Ishikawa (cell line): ENCODE measurements around the gene THAP2.

Experiments used
- CEBPB ChIP-seq: IDR thresholded peaks from 2 replicates; pipeline ENCODE4 v1.6.1; 2012
- CREB1 ChIP-seq: IDR thresholded peaks from 2 replicates; pipeline ENCODE4 v1.6.1; 2012; ENCODE audit warnings: low read depth
- EP300 ChIP-seq: IDR thresholded peaks from 2 replicates; pipeline ENCODE4 v1.6.1; 2012; ENCODE audit warnings: borderline replicate concordance
- TCF12 ChIP-seq: IDR thresholded peaks from 2 replicates; pipeline ENCODE4 v1.6.1; 2012; ENCODE audit warnings: low read depth
- TEAD4 ChIP-seq: IDR thresholded peaks from 2 replicates; pipeline ENCODE4 v1.6.1; 2012
- YY1 ChIP-seq: IDR thresholded peaks from 2 replicates; pipeline ENCODE4 v1.6.1; 2012; ENCODE audit warnings: low read depth
- ZBTB7A ChIP-seq: IDR thresholded peaks from 2 replicates; pipeline ENCODE4 v1.6.1; 2012; ENCODE audit warnings: low read depth
- TF ChIP-seq, protein P1 (sequence below): IDR thresholded peaks from 2 replicates; pipeline ENCODE4 v1.6.1; 2012
- TF ChIP-seq, protein P2 (sequence below): IDR thresholded peaks from 2 replicates; pipeline ENCODE4 v1.6.1; 2012; ENCODE audit warnings: low read depth, mild to moderate bottlenecking
- TF ChIP-seq, protein P3 (sequence below): IDR thresholded peaks from 2 replicates; pipeline ENCODE4 v1.6.1; 2012

DNA sequence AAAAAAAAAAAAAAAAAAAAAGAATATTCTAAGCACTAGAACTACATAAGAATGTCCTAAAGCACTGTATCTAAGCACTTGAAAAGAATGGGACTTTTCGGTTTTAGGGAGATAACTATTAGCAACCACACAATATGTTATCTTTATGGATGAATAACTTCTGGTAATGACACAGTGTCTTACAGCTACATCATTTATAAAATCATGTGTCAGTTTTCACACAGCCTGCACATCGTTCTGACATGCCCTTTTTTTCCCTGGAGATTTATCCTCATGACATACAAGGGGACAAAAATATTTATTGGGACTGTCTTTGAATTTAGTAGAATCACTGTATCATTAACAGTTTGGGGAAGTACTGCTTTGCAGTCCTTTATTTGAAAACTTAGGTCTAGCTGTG, 39.1 kb downstream of the THAP2 start:
- no peak for TF ChIP-seq CREB1
- no peak for TF ChIP-seq YY1
- TF ChIP-seq, protein P1, sequence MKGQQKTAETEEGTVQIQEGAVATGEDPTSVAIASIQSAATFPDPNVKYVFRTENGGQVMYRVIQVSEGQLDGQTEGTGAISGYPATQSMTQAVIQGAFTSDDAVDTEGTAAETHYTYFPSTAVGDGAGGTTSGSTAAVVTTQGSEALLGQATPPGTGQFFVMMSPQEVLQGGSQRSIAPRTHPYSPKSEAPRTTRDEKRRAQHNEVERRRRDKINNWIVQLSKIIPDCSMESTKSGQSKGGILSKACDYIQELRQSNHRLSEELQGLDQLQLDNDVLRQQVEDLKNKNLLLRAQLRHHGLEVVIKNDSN, result no peak
- TF ChIP-seq, protein P2, sequence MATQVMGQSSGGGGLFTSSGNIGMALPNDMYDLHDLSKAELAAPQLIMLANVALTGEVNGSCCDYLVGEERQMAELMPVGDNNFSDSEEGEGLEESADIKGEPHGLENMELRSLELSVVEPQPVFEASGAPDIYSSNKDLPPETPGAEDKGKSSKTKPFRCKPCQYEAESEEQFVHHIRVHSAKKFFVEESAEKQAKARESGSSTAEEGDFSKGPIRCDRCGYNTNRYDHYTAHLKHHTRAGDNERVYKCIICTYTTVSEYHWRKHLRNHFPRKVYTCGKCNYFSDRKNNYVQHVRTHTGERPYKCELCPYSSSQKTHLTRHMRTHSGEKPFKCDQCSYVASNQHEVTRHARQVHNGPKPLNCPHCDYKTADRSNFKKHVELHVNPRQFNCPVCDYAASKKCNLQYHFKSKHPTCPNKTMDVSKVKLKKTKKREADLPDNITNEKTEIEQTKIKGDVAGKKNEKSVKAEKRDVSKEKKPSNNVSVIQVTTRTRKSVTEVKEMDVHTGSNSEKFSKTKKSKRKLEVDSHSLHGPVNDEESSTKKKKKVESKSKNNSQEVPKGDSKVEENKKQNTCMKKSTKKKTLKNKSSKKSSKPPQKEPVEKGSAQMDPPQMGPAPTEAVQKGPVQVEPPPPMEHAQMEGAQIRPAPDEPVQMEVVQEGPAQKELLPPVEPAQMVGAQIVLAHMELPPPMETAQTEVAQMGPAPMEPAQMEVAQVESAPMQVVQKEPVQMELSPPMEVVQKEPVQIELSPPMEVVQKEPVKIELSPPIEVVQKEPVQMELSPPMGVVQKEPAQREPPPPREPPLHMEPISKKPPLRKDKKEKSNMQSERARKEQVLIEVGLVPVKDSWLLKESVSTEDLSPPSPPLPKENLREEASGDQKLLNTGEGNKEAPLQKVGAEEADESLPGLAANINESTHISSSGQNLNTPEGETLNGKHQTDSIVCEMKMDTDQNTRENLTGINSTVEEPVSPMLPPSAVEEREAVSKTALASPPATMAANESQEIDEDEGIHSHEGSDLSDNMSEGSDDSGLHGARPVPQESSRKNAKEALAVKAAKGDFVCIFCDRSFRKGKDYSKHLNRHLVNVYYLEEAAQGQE, result no peak
- no peak for TF ChIP-seq TEAD4
- TF ChIP-seq ZBTB7A, result no peak
- no peak for TF ChIP-seq TCF12
- TF ChIP-seq EP300, result no peak
- TF ChIP-seq, protein P3, sequence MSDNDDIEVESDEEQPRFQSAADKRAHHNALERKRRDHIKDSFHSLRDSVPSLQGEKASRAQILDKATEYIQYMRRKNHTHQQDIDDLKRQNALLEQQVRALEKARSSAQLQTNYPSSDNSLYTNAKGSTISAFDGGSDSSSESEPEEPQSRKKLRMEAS, result no peak
- no peak for TF ChIP-seq CEBPB
